Endothelial cell of umbilical vein (primary cell): ENCODE measurements around the gene SLC44A4.

Source experiments
- EZH2 ChIP-seq: IDR thresholded peaks from 2 replicates; pipeline ENCODE4 v1.6.1; 2012; ENCODE audit warnings: borderline replicate concordance, low read depth, mild to moderate bottlenecking, moderate library complexity, low read length, inconsistent platforms; ENCODE audit not compliant: severe bottlenecking
- FOS ChIP-seq: IDR thresholded peaks from 2 replicates; pipeline ENCODE4 v1.6.1; 2011; ENCODE audit warnings: mild to moderate bottlenecking, low read length, moderate library complexity, borderline replicate concordance; ENCODE audit not compliant: insufficient read depth
- GATA2 ChIP-seq: IDR thresholded peaks from 2 replicates; pipeline ENCODE4 v1.7.0; 2011; ENCODE audit warnings: low read depth, mild to moderate bottlenecking, moderate library complexity, mixed read lengths, low read length; ENCODE audit not compliant: insufficient read length, insufficient read depth
- JUN ChIP-seq: IDR thresholded peaks from 2 replicates; pipeline ENCODE4 v1.6.1; 2011; ENCODE audit warnings: borderline replicate concordance, low read depth; ENCODE audit not compliant: insufficient read length, insufficient read depth
- POLR2A ChIP-seq: IDR thresholded peaks from 2 replicates; pipeline ENCODE4 v1.6.1; 2012; ENCODE audit warnings: low read depth, mild to moderate bottlenecking, control low read depth, low read length
- POLR2AphosphoS5 ChIP-seq: IDR thresholded peaks from 2 replicates; pipeline ENCODE4 v1.6.1; 2012; ENCODE audit warnings: low read depth, mild to moderate bottlenecking, control low read depth, low read length, moderate library complexity; ENCODE audit not compliant: insufficient read depth
- TF ChIP-seq, protein P1 (sequence below), 2 donors: IDR thresholded peaks; 1 replicate in 1 of 2; 2 replicates in 1 of 2; pipeline ENCODE4 v1.5.1; 2011; ENCODE audit warnings: low read length in 2 of 2, mild to moderate bottlenecking in 2 of 2, moderate library complexity in 2 of 2, control low read depth in 1 of 2, inconsistent platforms in 1 of 2, low read depth in 1 of 2; ENCODE audit not compliant: insufficient read depth in 1 of 2; ENCODE audit errors: extremely low read depth in 1 of 2

DNA sequence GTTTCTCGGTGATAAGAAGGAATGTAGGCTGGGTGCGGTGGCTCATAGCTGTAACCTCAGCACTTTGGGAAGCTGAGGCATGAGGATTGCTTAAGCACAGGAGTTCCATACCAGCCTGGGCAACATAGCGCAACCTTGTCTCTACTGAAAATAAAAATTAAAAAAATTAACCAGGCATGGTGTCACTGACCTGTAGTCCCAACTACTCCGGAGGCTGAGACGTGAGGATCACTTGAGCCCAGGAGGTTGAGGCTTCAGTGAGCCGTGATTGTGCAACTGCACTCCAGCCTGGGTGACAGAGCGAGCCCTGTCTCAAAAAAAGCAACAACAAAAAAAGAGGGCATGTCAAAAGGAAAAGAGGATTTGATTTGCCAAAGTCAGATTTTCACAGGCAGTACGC, 20.1 kb downstream of the SLC44A4 start:
- TF ChIP-seq, protein P1, sequence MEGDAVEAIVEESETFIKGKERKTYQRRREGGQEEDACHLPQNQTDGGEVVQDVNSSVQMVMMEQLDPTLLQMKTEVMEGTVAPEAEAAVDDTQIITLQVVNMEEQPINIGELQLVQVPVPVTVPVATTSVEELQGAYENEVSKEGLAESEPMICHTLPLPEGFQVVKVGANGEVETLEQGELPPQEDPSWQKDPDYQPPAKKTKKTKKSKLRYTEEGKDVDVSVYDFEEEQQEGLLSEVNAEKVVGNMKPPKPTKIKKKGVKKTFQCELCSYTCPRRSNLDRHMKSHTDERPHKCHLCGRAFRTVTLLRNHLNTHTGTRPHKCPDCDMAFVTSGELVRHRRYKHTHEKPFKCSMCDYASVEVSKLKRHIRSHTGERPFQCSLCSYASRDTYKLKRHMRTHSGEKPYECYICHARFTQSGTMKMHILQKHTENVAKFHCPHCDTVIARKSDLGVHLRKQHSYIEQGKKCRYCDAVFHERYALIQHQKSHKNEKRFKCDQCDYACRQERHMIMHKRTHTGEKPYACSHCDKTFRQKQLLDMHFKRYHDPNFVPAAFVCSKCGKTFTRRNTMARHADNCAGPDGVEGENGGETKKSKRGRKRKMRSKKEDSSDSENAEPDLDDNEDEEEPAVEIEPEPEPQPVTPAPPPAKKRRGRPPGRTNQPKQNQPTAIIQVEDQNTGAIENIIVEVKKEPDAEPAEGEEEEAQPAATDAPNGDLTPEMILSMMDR (IDR thresholded peaks at IDR 0.05; ENCODE audit: extremely low read depth in 1 of 2, insufficient read depth in 1 of 2, low read depth in 1 of 2, low read length in 2 of 2): no peak
- TF ChIP-seq POLR2AphosphoS5: no peak
- TF ChIP-seq EZH2: no peak
- TF ChIP-seq JUN: no peak
- TF ChIP-seq GATA2: no peak
- TF ChIP-seq POLR2A: no peak
- TF ChIP-seq FOS: no peak
